Endothelial cell of umbilical vein (primary cell): ENCODE measurements around the gene PIP4K2C. TPM values are rescaled to one million over a fixed set of nuclear protein-coding genes. Genes with fewer than 3 reads are reported as not detected.

Experiments
- BruUV-seq: library from RNA; stranded (reverse); fragments of 400-500 nt; replicated peaks from 2 replicates; lab custom pipeline; 2021; lab: Mats Ljungman, UMichigan
- CTCF ChIA-PET: fragments of 300-600, 350-600 bp; sonication (Branson Sonifier 250); formaldehyde crosslinking; loops from one replicate; lab custom pipeline; 2021; ENCODE audit warnings: antibody characterized with exemption, inconsistent platforms; lab: Charles Lee
- POLR2A ChIA-PET: fragments of 300-600, 350-600 bp; sonication (Branson Sonifier 250); formaldehyde crosslinking; loops from one replicate; lab custom pipeline; 2021; ENCODE audit warnings: antibody characterized with exemption, inconsistent platforms; lab: Charles Lee
- DNase-seq: peaks from one replicate; pipeline ENCODE4 v3.0.0-alpha.2; 2011; ENCODE audit warnings: low read depth, low spot score
- FAIRE-seq: peaks from 2 replicates; lab custom pipeline; 2011; peaks lifted over from hg19 to GRCh38; lab: Jason Lieb, UNC
- H2AFZ ChIP-seq: 2 replicates; pipeline ENCODE4 v1.6.0; 2012; ENCODE audit warnings: low read depth, low read length, control low read depth, inconsistent platforms
- H3K27ac ChIP-seq: 2 replicates; pipeline ENCODE4 v1.5.1; 2011; ENCODE audit warnings: low read depth, mild to moderate bottlenecking, control low read depth, low read length, moderate library complexity; ENCODE audit not compliant: insufficient read depth
- H3K27me3 ChIP-seq, 2 experiments: 2 replicates each; pipeline versions ENCODE4 v1.6.0 to v1.6.1; 2011; ENCODE audit warnings: low read length in 2 of 2, mixed read lengths in 1 of 2; ENCODE audit not compliant: control insufficient read depth in 2 of 2, insufficient read depth in 2 of 2
- H3K36me3 ChIP-seq, 2 experiments: 2 replicates in 1 of 2; 3 replicates in 1 of 2; pipeline ENCODE4 v1.5.1; 2011; ENCODE audit warnings: low read length in 2 of 2, mild to moderate bottlenecking in 1 of 2, moderate library complexity in 1 of 2; ENCODE audit not compliant: control insufficient read depth in 2 of 2, insufficient read depth in 2 of 2; ENCODE audit errors: extremely low read depth in 1 of 2
- H3K4me1 ChIP-seq: 3 replicates; pipeline ENCODE4 v1.5.1; 2011; ENCODE audit warnings: mild to moderate bottlenecking, low read length; ENCODE audit not compliant: control insufficient read depth, insufficient read depth; ENCODE audit errors: extremely low read depth
- H3K4me2 ChIP-seq: 2 replicates; pipeline ENCODE4 v1.6.1; 2011; ENCODE audit warnings: low read length, control low read depth, mixed read lengths; ENCODE audit not compliant: insufficient read depth
- H3K4me3 ChIP-seq, 3 experiments: fragments of 200-600 bp in 1 of 3; sonication (generic), shearing (Covaris generic) in 1 of 3; replicated peaks in 1 of 3; 2 replicates each; pipeline ENCODE4 v1.5.1; 2011 to 2016; ENCODE audit warnings: control low read depth in 3 of 3, low read length in 3 of 3, mild to moderate bottlenecking in 2 of 3, inconsistent platforms in 1 of 3, low read depth in 1 of 3, moderate library complexity in 1 of 3; ENCODE audit not compliant: insufficient read depth in 1 of 3
- H3K79me2 ChIP-seq: 2 replicates; pipeline ENCODE4 v1.6.0; 2012; ENCODE audit warnings: low read length, inconsistent platforms; ENCODE audit not compliant: control insufficient read depth, insufficient read depth
- H3K9ac ChIP-seq: replicated peaks from 2 replicates; pipeline ENCODE3; 2011; ENCODE audit warnings: low read length, control low read depth; ENCODE audit not compliant: insufficient read depth; ENCODE audit errors: extremely low read depth
- H3K9me1 ChIP-seq: replicated peaks from 3 replicates; pipeline ENCODE4 v1.6.0; 2011; ENCODE audit warnings: mild to moderate bottlenecking, low read length; ENCODE audit not compliant: control insufficient read depth, insufficient read depth; ENCODE audit errors: extremely low read depth
- H3K9me3 ChIP-seq: replicated peaks from 2 replicates; pipeline ENCODE4 v1.5.1; 2012; ENCODE audit warnings: low read length, inconsistent platforms; ENCODE audit not compliant: control insufficient read depth, insufficient read depth
- H4K20me1 ChIP-seq: replicated peaks from 2 replicates; pipeline ENCODE3; 2011; ENCODE audit warnings: mild to moderate bottlenecking, low read length; ENCODE audit not compliant: control insufficient read depth, insufficient read depth; ENCODE audit errors: extremely low read depth
- CTCF ChIP-seq, 2 donors: IDR thresholded peaks; 1 replicate in 1 of 2; 2 replicates in 1 of 2; pipeline ENCODE4 v1.5.1; 2011; ENCODE audit warnings: low read length in 2 of 2, mild to moderate bottlenecking in 2 of 2, moderate library complexity in 2 of 2, control low read depth in 1 of 2, inconsistent platforms in 1 of 2, low read depth in 1 of 2; ENCODE audit not compliant: insufficient read depth in 1 of 2; ENCODE audit errors: extremely low read depth in 1 of 2
- EZH2 ChIP-seq: IDR thresholded peaks from 2 replicates; pipeline ENCODE4 v1.6.1; 2012; ENCODE audit warnings: borderline replicate concordance, low read depth, mild to moderate bottlenecking, moderate library complexity, low read length, inconsistent platforms; ENCODE audit not compliant: severe bottlenecking
- FOS ChIP-seq: IDR thresholded peaks from 2 replicates; pipeline ENCODE4 v1.6.1; 2011; ENCODE audit warnings: mild to moderate bottlenecking, low read length, moderate library complexity, borderline replicate concordance; ENCODE audit not compliant: insufficient read depth
- GATA2 ChIP-seq: IDR thresholded peaks from 2 replicates; pipeline ENCODE4 v1.7.0; 2011; ENCODE audit warnings: low read depth, mild to moderate bottlenecking, moderate library complexity, mixed read lengths, low read length; ENCODE audit not compliant: insufficient read length, insufficient read depth
- JUN ChIP-seq: IDR thresholded peaks from 2 replicates; pipeline ENCODE4 v1.6.1; 2011; ENCODE audit warnings: borderline replicate concordance, low read depth; ENCODE audit not compliant: insufficient read length, insufficient read depth
- MAX ChIP-seq: IDR thresholded peaks from 2 replicates; pipeline ENCODE4 v1.6.1; 2011; ENCODE audit not compliant: insufficient read depth, insufficient read length
- POLR2AphosphoS5 ChIP-seq: IDR thresholded peaks from 2 replicates; pipeline ENCODE4 v1.6.1; 2012; ENCODE audit warnings: low read depth, mild to moderate bottlenecking, control low read depth, low read length, moderate library complexity; ENCODE audit not compliant: insufficient read depth
- dilution Hi-C: fragments of 300-500 bp; cut with MboI; formaldehyde crosslinking; loops from one replicate; pipeline ENCODE4 v1.15.0; 2019; ENCODE audit warnings: low sequenced_read_pairs; ENCODE audit not compliant: extremely low pct_ligation_motif_present
- intact Hi-C: fragments of 100-400 bp; cut with micrococcal nuclease; formaldehyde crosslinking; loops from one replicate; pipeline ENCODE4 v1.10.0; 2022
- polyA plus RNA-seq, 4 experiments: library from polyadenylated mRNA; depleted of rRNA in 3 of 4; stranded (reverse) in 3 of 4; unstranded in 1 of 4; fragments of >200 nt; gene quantifications; 2 replicates each; pipeline versions ENCODE4 v1.2.1 to v1.2.3, GENCODE V29; 2011 to 2012; ENCODE audit warnings: missing spikeins in 1 of 4
- total RNA-seq: library from RNA; stranded (reverse); gene quantifications from 2 replicates; pipeline ENCODE4 v1.2.3, GENCODE V29; 2021

PIP4K2C gene
- total and polyA plus RNA-seq, 2 donors (not counting 3 experiments of a cell fraction or from before 2014, with no cell fraction given): 10.5 to 11.5 TPM

GRCh38 chr12:57622293-57623245 is 31.6 kb downstream of the PIP4K2C start:
- dilution Hi-C loops (no loop called here), intact Hi-C loops (no loop called here)
- no peak overlapping the region for H2AFZ ChIP-seq
- TF ChIP-seq JUN: no peak
- no peak for TF ChIP-seq POLR2AphosphoS5
- TF ChIP-seq GATA2: no peak
- no peak for DNase-seq
- no peaks in the 10 kb centered on the region for H4K20me1 ChIP-seq
- FAIRE-seq: no peak
- no peak overlapping the region for H3K4me2 ChIP-seq
- H3K36me3 ChIP-seq: no peaks in the 10 kb centered on the region
- H3K9ac ChIP-seq: no peak overlapping the region
- POLR2A ChIA-PET: no interaction called here
- no TSS peak for BruUV-seq
- H3K4me1 ChIP-seq: peaks cover 5% of the 10 kb centered on the region
- H3K27ac ChIP-seq: no peak overlapping the region
- H3K9me1 ChIP-seq: no peaks in the 10 kb centered on the region
- H3K9me3 ChIP-seq: no peaks in the 10 kb centered on the region
- H3K27me3 ChIP-seq: peaks cover 63 to 69% of the 10 kb centered on the region in 2 experiments
- CTCF ChIA-PET: interaction anchor here (0.6 to 7.2 kb wide), 9 partner anchors 11 to 164 kb away, joined by 3 to 109 read pairs (median 5); partner anchors contain the start of genes ARHGEF25, B4GALNT1 and GLI1
- H3K4me3 ChIP-seq: no peak overlapping the region
- no peaks in the 10 kb centered on the region for H3K79me2 ChIP-seq

GRCh38 chr12:57623385-57623784 is 32.4 kb downstream of the PIP4K2C start:
- no peaks in the 10 kb centered on the region for H3K79me2 ChIP-seq
- POLR2A ChIA-PET: no interaction called here
- no peak overlapping the region for H3K4me2 ChIP-seq
- no peaks in the 10 kb centered on the region for H3K9me1 ChIP-seq
- intact Hi-C loops (no loop called here), dilution Hi-C loops (no loop called here)
- no peaks in the 10 kb centered on the region for H4K20me1 ChIP-seq
- no peaks in the 10 kb centered on the region for H3K36me3 ChIP-seq
- H3K27me3 ChIP-seq: peaks cover 64 to 77% of the 10 kb centered on the region in 2 experiments
- TF ChIP-seq EZH2 (no peak), POLR2AphosphoS5 (no peak), CTCF (IDR thresholded peaks at IDR 0.05; ENCODE audit: extremely low read depth in 1 of 2, insufficient read depth in 1 of 2, low read depth in 1 of 2, low read length in 2 of 2) (no peak), FOS (no peak), GATA2 (no peak), MAX (no peak)
- no peak overlapping the region for H3K27ac ChIP-seq
- no peak for DNase-seq
- BruUV-seq: no TSS peak
- no peak overlapping the region for H2AFZ ChIP-seq
- H3K9me3 ChIP-seq: no peaks in the 10 kb centered on the region
- peaks cover 5% of the 10 kb centered on the region for H3K4me1 ChIP-seq
- no peak for FAIRE-seq
- no peak overlapping the region for H3K9ac ChIP-seq
- no peak overlapping the region for H3K4me3 ChIP-seq
- CTCF ChIA-PET: interaction anchor here (0.6 to 7.2 kb wide), 4 partner anchors 10 to 42 kb away, joined by 3 to 109 read pairs (median 8); partner anchors contain the start of genes ARHGEF25 and B4GALNT1
